A673 (cell line): ENCODE data around the gene ACCS. TPM values are rescaled to one million over a fixed set of nuclear protein-coding genes. Genes with fewer than 3 reads are reported as not detected.

Experiments used
- BruUV-seq: library from RNA; stranded (reverse); fragments of 400-500 nt; replicated peaks from 2 replicates; lab custom pipeline; 2021; lab: Mats Ljungman, UMichigan
- CTCF ChIA-PET: fragments of 300-600 bp; sonication (Branson Sonifier 250); formaldehyde crosslinking; loops from one replicate; lab custom pipeline; 2022; ENCODE audit warnings: antibody characterized with exemption; lab: Charles Lee
- POLR2A ChIA-PET: fragments of 300-600 bp; sonication (Branson Sonifier 250); formaldehyde crosslinking; loops from one replicate; lab custom pipeline; 2022; ENCODE audit warnings: antibody characterized with exemption; ENCODE audit not compliant: low non-redundant PET; lab: Charles Lee
- DNase-seq: peaks from one replicate; pipeline ENCODE4 v3.0.0-alpha.2; 2015; ENCODE audit warnings: low spot score
- H3K27ac ChIP-seq: fragments of 200-600 bp; sonication (generic); 2 replicates; pipeline ENCODE4 v1.5.1; 2016; ENCODE audit warnings: mixed run types, low read depth, mild to moderate bottlenecking, mixed read lengths, antibody characterized with exemption, low read length; ENCODE audit not compliant: poor library complexity, severe bottlenecking
- H3K27me3 ChIP-seq: fragments of 200-600 bp; sonication (generic); replicated peaks from 2 replicates; pipeline ENCODE4 v1.6.1; 2017; ENCODE audit warnings: mixed run types, low read depth, mild to moderate bottlenecking, mixed read lengths, antibody characterized with exemption, low read length; ENCODE audit not compliant: insufficient read depth, poor library complexity
- H3K36me3 ChIP-seq: fragments of 200-600 bp; sonication (generic); 2 replicates; pipeline ENCODE4 v1.6.1; 2016; ENCODE audit warnings: mixed run types, mild to moderate bottlenecking, mixed read lengths, antibody characterized with exemption, low read length; ENCODE audit not compliant: insufficient read depth, poor library complexity, severe bottlenecking
- H3K4me1 ChIP-seq: fragments of 200-600 bp; sonication (generic); 2 replicates; pipeline ENCODE4 v1.6.1; 2017; ENCODE audit warnings: mixed run types, mild to moderate bottlenecking, mixed read lengths, antibody characterized with exemption, low read length; ENCODE audit not compliant: insufficient read depth, poor library complexity, severe bottlenecking
- H3K4me3 ChIP-seq: fragments of 200-600 bp; sonication (generic); 2 replicates; pipeline ENCODE4 v1.5.1; 2016; ENCODE audit warnings: low read depth, mixed run types, mild to moderate bottlenecking, mixed read lengths, low read length; ENCODE audit not compliant: poor library complexity, severe bottlenecking
- H3K9me3 ChIP-seq: fragments of 200-600 bp; sonication (generic); 2 replicates; pipeline ENCODE4 v1.6.1; 2016; ENCODE audit warnings: mixed run types, low read depth, mild to moderate bottlenecking, mixed read lengths, antibody characterized with exemption, low read length; ENCODE audit not compliant: poor library complexity, severe bottlenecking
- CTCF ChIP-seq: fragments of 300-800, 200-600 bp; sonication (generic); conservative IDR thresholded peaks from 2 replicates; pipeline ENCODE4 v1.5.1; 2017; ENCODE audit warnings: low read depth, mild to moderate bottlenecking, antibody characterized with exemption, low read length, moderate library complexity, mixed read lengths
- EZH2 ChIP-seq: fragments of 200-600 bp; sonication (generic); IDR thresholded peaks from 2 replicates; pipeline ENCODE4 v1.6.1; 2017; ENCODE audit warnings: borderline replicate concordance, low read depth, mild to moderate bottlenecking, mixed read lengths, antibody characterized with exemption, low read length; ENCODE audit not compliant: poor library complexity, severe bottlenecking
- intact Hi-C: fragments of 100-400 bp; cut with micrococcal nuclease; formaldehyde crosslinking; loops from one replicate; pipeline ENCODE4 v1.10.0; 2022; ENCODE audit not compliant: unreplicated experiment
- total RNA-seq: library from RNA; stranded (reverse); gene quantifications from 2 replicates; pipeline ENCODE4 v1.2.3, GENCODE V29; 2021

ACCS gene
- total RNA-seq, 1 experiment from 2014 or later, result 28.4 TPM

GRCh38 chr11:44030996-44031395 is 35.1 kb upstream of the ACCS start:
- intact Hi-C loops, result no loop called here
- no TSS peak for BruUV-seq
- CTCF ChIA-PET, result no interaction called here
- no peak for TF ChIP-seq CTCF
- no peaks in the 10 kb centered on the region for H3K4me1 ChIP-seq
- POLR2A ChIA-PET, result no interaction called here
- H3K9me3 ChIP-seq, result peaks cover 3% of the 10 kb centered on the region
- no peaks in the 10 kb centered on the region for H3K27me3 ChIP-seq
- no peaks in the 10 kb centered on the region for H3K36me3 ChIP-seq
- H3K4me3 ChIP-seq, result no peak overlapping the region
- DNase-seq, result no peak
- H3K27ac ChIP-seq, result no peak overlapping the region

DNA sequence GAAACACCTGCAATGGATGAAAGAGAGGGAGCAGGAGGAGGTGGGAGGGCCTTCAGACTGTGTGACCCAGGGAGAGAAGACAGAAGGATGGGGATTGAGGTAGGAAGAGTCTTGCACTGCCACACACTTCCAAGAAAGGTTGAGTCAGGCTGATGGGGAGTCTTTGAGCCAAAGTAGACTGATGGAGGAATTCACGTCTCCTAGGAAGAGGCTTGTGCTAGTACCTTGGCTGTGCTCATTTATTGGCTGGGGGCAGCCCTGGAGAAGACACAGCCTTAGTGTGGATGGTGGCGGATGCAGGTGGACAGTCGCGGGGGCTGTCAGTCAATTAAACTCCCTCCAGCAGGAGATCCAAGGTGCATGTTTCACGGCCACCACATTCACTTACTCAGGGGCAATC is 34.5 kb upstream of the ACCS start:
- Histone ChIP-seq H3K4me1 (no peaks in the 10 kb centered on the region), H3K9me3 (no peaks in the 10 kb centered on the region), H3K27ac (no peak overlapping the region), H3K4me3 (no peak overlapping the region), H3K36me3 (no peaks in the 10 kb centered on the region), H3K27me3 (no peaks in the 10 kb centered on the region)
- no peak for DNase-seq
- CTCF ChIA-PET, result no interaction called here
- POLR2A ChIA-PET, result no interaction called here
- TF ChIP-seq CTCF, result no peak
- BruUV-seq, result no TSS peak
- intact Hi-C loops, result no loop called here

GRCh38 chr11:44032299-44033085 is 33.6 kb upstream of the ACCS start:
- no peaks in the 10 kb centered on the region for H3K4me1 ChIP-seq
- CTCF ChIA-PET, result no interaction called here
- H3K9me3 ChIP-seq, result no peaks in the 10 kb centered on the region
- H3K27me3 ChIP-seq, result no peaks in the 10 kb centered on the region
- no peaks in the 10 kb centered on the region for H3K36me3 ChIP-seq
- no TSS peak for BruUV-seq
- POLR2A ChIA-PET, result no interaction called here
- intact Hi-C loops, result no loop called here
- no peak overlapping the region for H3K4me3 ChIP-seq
- no peak for DNase-seq
- H3K27ac ChIP-seq, result no peak overlapping the region
- TF ChIP-seq EZH2 (no peak), CTCF (no peak)
